ENCODE measurements around the gene ERN1. TPM values are rescaled to one million over a fixed set of nuclear protein-coding genes. Genes with fewer than 3 reads are reported as not detected.

The ERN1 gene
- total and polyA plus RNA-seq, 3 donors from 2014 or later = 7.0 to 13.0 (median 12.8) TPM

- 80 to 88% methylated on average over 3 of the region's 3 CpGs for WGBS, 2 donors
- Histone ChIP-seq H3K4me3 (no peak overlapping the region), H3K27me3 (no peaks in the 10 kb centered on the region), H3K36me3 (ENCODE audit: low read depth, missing control alignments) (no peaks in the 10 kb centered on the region), H3K27ac (no peak overlapping the region), H3K9me3 (no peaks in the 10 kb centered on the region), H3K4me1 (no peaks in the 10 kb centered on the region)
- intact Hi-C loops (cut with DNase I; ENCODE audit: low total_unique reads) = no loop called here
- DNase-seq = no peak
- no peak for TF ChIP-seq POLR2A (IDR thresholded peaks at IDR 0.05)
- TF ChIP-seq, protein P1, sequence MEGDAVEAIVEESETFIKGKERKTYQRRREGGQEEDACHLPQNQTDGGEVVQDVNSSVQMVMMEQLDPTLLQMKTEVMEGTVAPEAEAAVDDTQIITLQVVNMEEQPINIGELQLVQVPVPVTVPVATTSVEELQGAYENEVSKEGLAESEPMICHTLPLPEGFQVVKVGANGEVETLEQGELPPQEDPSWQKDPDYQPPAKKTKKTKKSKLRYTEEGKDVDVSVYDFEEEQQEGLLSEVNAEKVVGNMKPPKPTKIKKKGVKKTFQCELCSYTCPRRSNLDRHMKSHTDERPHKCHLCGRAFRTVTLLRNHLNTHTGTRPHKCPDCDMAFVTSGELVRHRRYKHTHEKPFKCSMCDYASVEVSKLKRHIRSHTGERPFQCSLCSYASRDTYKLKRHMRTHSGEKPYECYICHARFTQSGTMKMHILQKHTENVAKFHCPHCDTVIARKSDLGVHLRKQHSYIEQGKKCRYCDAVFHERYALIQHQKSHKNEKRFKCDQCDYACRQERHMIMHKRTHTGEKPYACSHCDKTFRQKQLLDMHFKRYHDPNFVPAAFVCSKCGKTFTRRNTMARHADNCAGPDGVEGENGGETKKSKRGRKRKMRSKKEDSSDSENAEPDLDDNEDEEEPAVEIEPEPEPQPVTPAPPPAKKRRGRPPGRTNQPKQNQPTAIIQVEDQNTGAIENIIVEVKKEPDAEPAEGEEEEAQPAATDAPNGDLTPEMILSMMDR (IDR thresholded peaks at IDR 0.05) = no peak
Observed at GRCh38 chr17:64016974-64017373, 113.0 kb downstream of the ERN1 start.

GRCh38 chr17:64016231-64016784, 113.6 kb downstream of the ERN1 start:
- TF ChIP-seq, protein P1 (IDR thresholded peaks at IDR 0.05) = no peak
- no peak for TF ChIP-seq POLR2A (IDR thresholded peaks at IDR 0.05)
- Histone ChIP-seq H3K27me3 (no peaks in the 10 kb centered on the region), H3K4me1 (no peaks in the 10 kb centered on the region), H3K4me3 (no peak overlapping the region), H3K9me3 (no peaks in the 10 kb centered on the region), H3K27ac (no peak overlapping the region), H3K36me3 (ENCODE audit: low read depth, missing control alignments) (no peaks in the 10 kb centered on the region)
- peak; percentile 9 for DNase-seq
- 68 to 77% methylated on average over 5 of the region's 5 CpGs for WGBS, 2 donors
- intact Hi-C loops (cut with DNase I; ENCODE audit: low total_unique reads) = no loop called here

- no peak overlapping the region for H3K4me3 ChIP-seq
- TF ChIP-seq, protein P1 (IDR thresholded peaks at IDR 0.05) = no peak
- no peak for TF ChIP-seq POLR2A (IDR thresholded peaks at IDR 0.05)
- DNase-seq = no peak
- intact Hi-C loops (cut with DNase I; ENCODE audit: low total_unique reads) = no loop called here
- H3K9me3 ChIP-seq = no peaks in the 10 kb centered on the region
- no peak overlapping the region for H3K27ac ChIP-seq
- no peaks in the 10 kb centered on the region for H3K36me3 ChIP-seq (ENCODE audit: low read depth, missing control alignments)
- WGBS, 2 donors = 94 to 97% methylated on average over 6 of the region's 6 CpGs
- no peaks in the 10 kb centered on the region for H3K4me1 ChIP-seq
- no peaks in the 10 kb centered on the region for H3K27me3 ChIP-seq
Observed at GRCh38 chr17:64015447-64015846, 114.5 kb downstream of the ERN1 start.

GRCh38 chr17:64009571-64010402, 120.2 kb downstream of the ERN1 start:
- WGBS, 2 donors = 70 to 73% methylated on average over 8 of the region's 8 CpGs
- Histone ChIP-seq H3K36me3 (ENCODE audit: low read depth, missing control alignments) (no peaks in the 10 kb centered on the region), H3K27me3 (no peaks in the 10 kb centered on the region), H3K27ac (no peak overlapping the region), H3K4me1 (no peaks in the 10 kb centered on the region), H3K4me3 (no peak overlapping the region), H3K9me3 (no peaks in the 10 kb centered on the region)
- no peak for TF ChIP-seq POLR2A (IDR thresholded peaks at IDR 0.05)
- TF ChIP-seq, protein P1 (IDR thresholded peaks at IDR 0.05) = no peak
- intact Hi-C loops (cut with DNase I; ENCODE audit: low total_unique reads) = no loop called here
- DNase-seq = peak; percentile 9
